Stimulated activated CD4-positive, alpha-beta T cell treated with anti-CD3 and anti-CD28 coated beads, Interleukin-4, amount 100 ng/mL, for 48 hours (primary cell): ENCODE measurements around the gene RNF123.
A peak's percentile ranks its signal among the peaks of the same experiment; 100 is the strongest.

ENCODE experiments used
- DNase-seq, 2 donors: peaks; one replicate each; pipeline ENCODE4 v3.0.0-alpha.2; 2020; ENCODE audit warnings: low read depth in 2 of 2

The RNF123 gene

DNA sequence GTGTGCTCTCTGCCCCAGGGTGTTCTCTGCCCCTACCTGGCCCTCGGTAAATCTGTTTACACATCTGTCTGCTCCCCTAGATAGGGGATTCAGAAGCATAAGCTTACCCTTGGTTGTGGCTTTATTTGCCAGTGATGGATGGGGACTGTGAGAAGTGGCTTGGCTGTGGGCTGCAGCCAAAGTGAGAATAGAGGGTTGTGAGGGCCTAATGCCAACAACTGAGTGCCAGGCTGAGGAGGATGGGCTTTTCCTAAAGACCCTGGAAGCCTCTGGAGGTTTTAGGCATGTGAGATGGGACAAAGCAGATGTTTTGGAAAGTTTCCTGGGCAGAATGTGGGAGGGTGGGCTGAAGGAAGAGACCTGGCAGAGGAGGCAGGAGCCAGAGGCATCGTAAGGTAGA, 30.6 kb upstream of the RNF123 start:
- no peak for DNase-seq

DNA sequence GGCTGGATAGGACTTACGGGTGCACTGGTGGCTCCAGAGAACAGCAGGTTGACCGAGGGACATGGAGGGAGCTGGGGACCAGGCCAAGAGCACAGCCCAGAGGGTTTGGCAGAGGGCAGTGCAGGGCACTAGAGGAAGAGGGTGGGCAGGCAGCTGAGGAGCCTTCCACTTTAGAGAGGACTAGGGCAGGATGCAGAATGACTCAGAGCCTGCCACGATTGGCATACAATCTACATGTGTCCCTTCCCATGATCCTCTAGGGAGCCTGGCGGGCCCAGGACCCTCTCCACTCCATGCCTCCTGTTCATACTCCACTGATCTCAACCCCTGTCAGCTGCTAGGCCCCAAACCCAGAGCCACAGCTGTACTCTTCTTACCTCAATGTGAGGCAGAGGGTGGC, 29.6 kb upstream of the RNF123 start:
- no peak for DNase-seq

DNA sequence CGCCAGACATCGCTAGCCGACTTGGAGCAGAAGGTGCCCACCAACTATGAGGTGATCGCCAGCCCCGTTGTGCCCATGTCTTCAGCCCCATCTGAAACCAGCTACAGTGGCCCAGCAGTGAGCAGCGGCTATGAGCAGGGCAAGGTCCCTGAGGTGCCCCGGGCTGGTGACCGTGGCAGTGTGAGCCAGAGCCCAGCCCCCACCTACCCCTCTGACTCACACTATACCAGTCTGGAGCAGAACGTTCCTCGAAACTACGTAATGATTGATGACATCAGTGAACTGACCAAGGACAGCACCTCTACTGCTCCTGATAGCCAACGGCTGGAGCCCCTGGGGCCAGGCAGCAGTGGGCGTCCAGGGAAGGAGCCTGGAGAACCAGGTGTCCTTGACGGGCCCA, 28.1 kb upstream of the RNF123 start:
- DNase-seq: no peak

DNA sequence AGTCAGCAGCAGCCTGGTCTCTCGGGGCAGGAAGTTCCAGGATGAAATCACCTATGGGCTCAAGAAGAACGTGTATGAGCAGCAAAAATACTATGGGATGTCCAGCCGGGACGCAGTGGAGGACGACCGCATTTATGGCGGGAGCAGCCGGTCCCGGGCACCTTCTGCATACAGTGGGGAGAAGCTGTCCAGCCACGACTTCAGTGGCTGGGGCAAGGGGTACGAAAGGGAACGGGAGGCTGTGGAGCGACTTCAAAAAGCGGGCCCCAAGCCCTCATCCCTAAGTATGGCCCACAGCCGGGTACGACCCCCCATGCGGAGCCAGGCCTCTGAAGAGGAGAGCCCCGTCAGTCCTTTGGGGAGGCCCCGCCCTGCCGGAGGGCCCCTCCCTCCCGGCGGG, 27.3 kb upstream of the RNF123 start:
- DNase-seq: no peak

DNA sequence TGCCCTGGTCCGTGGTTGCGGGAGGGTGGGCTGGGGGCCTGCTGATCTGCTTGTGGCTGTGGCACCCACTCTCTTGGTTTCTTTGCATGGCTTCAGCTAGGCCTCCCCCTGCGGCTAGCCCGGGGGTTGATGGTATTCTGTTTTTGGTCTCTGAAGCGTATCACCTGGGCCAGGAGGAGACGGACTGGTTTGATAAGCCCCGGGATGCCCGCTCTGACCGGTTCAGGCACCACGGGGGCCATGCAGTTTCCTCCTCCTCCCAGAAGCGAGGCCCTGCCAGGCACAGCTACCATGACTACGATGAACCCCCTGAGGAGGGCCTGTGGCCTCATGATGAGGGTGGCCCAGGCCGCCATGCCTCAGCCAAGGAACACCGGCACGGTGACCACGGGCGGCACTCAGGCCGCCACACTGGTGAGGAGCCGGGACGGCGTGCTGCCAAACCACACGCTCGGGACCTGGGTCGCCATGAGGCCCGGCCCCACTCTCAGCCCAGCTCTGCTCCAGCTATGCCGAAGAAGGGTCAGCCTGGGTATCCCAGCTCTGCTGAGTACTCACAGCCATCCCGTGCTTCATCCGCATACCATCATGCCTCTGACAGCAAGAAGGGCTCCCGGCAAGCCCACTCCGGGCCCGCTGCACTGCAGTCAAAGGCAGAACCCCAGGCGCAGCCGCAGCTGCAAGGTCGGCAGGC, 26.5 kb upstream of the RNF123 start:
- DNase-seq: no peak

DNA sequence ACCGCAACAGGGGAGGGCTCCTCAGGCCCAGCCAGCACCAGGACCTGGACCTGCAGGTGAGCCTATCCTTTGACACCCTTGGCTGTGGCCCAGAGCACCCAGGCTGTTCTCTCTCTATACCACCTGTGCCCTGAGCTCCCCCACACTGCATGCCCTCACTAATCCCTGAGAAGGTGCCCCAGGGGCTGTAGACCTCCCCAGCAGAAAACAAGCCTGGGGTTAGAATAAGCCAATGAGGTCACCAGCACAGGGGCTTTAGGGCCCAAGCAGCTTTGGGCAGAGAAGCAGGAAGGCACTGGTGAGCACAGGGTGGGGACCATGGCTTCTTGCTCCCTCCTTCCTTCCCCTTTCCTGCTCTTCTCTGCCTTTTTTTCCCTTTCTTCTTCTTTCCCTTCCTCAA, 25.5 kb upstream of the RNF123 start:
- no peak for DNase-seq

DNA sequence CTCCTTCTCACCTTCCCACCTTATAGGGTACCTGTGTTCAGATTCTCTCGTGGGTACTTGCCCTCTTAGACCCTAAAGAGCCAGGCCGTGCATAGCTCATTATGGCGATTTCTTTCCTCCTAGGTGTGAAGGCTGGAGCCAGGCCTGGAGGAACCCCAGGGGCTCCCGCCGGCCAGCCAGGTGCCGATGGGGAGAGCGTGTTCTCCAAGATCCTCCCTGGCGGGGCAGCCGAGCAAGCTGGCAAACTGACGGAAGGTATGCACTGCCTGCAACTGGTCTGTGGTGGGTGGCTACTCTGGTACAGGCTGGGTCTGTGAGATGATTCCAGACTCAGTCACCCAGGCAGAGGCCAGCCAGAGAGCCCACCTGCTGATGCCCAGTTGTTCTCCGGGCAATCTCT, 25.1 kb upstream of the RNF123 start:
- no peak for DNase-seq

DNA sequence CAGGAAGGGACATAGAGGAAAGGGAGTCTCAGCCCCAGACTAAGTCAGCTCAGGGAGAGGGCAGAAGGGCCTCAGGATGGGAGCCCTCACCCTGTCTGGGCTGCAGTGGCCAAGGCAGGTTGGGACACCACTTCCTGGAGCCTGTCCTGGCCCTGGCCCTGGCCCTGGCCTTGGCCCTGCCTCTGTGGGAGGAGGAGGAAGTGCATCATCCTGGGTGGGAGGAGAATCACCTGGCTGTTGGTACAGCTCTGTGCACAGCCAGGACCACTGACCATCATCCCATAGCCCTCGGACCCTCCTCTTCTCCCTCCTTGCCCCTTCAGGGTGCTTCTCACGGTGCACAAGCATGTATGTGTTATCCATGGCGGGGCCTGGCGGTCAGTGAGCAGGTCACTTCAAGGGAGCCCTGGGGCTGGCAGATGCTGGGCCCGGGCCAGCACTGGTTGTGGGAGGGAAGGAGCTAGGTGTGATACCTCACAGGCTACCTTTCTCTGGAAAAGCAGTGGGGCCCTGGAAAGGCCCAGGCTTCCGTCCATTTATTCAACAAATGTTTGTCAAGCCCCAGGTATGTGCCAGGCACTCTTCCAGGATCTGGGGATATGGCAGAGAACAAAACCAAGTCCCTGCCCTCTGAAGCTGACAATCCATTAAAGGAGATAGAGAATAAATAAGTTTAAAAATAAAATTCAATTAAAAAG, 23.4 kb upstream of the RNF123 start:
- DNase-seq: no peak

DNA sequence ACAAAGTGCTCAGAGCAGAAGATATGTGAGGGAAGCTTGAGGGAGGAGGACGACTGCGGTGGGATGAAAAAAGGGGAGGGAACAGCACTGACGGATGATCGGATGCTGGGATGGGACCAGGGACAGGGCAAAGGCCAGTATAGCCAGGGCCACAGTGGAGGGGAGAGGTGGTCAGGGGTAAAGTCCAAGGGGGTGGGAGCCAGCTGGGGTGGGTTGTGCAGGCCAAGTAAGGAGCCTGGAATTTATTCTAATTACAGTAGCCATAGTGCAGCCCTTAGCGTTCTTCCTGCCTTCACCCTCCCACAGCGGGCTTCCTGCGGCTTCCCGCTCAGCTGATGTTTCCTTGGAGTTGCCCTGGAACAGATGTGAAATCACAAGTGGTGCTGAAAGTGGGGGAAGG, 22.8 kb upstream of the RNF123 start:
- DNase-seq: no peak

DNA sequence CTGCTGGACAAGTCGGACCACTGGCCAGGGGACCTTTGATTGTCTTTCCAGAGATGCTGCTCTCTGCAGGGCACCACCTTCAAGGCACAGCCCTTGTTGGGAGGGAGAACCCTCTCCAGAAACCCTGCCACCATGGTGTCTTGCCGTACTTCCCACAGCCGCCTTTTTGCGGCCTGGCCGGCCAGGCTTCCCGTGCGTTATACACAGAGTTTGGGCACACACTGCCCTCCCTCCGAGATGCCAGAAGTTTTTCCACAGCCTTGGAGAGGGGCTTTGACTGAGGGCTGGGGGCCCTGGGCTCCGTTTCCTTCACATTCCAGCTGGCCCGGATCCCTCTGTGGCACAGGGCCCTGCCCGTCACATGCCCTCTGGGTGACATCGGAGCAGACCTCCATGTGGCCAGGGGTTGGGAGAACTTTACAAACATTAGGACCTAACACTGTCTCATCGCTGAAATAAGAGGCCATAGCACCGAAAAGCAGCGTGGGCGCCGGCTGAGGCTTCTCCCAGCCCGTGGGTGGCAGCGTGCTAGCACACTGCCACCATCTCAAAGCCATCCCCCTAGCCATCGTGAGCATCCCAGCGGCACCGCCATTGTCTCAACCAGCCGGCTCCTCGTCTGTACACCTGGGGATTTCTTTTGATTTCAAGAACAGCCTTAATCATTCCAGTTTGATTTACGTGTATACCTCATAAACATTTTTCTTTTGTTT, 21.5 kb upstream of the RNF123 start:
- DNase-seq: no peak

DNA sequence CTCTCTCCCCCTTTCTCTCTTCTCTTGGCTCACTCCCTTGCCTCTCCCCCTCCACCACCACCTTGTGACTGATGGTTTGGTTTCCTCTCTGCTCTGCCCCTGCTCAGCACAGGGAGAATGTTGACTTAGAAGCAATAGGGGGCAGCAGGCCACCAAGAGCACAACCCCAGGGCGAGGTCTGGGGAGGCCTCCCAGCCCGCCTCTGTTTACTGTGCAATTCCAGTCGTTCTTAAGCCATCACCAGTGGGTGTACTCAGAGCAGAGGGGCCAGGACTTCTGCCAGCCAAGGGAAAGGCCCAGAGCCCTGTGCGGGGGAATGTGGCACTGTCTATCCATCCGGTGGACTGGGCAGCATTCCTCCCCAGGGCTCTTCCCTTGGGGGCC, 21.0 kb upstream of the RNF123 start:
- no peak for DNase-seq

DNA sequence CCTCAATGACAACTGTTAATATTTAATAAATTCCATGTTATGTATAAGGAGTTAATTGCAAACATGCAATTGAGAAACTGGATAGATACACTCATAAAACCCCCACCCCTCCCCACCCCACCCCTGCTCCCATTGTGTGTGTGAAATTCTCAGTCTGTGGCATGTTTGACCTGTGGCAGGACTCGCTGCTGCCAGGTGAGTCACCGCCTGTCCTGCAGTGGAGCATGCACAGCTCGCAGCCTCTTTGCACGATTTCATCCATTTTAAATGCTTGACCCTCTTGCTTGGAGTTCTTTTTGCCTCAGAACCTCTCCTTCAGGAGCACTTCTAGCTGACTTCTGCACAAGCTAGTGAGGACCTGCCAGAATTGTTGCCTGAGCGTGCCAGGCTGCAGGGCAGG, 20.5 kb upstream of the RNF123 start:
- DNase-seq: no peak

DNA sequence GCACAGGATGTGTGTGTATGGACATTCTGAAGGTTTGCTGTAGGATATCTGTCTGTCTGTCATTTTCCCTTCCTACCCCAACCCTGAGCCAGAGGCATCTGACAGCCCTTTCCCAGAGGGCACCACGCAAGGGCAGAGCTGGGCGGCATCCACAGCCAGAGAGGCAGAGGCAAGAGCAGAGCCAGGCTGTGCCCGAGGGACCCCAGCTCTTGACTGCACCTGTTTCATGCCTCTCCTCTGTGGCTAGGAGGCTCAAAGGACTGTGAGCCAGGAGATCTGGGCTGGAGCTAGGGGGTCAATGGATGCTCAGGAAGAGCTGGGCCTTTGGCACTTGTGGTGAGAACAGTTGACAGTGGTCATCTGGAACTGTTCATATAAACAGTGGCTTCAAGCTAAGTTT, 20.0 kb upstream of the RNF123 start:
- DNase-seq: no peak

DNA sequence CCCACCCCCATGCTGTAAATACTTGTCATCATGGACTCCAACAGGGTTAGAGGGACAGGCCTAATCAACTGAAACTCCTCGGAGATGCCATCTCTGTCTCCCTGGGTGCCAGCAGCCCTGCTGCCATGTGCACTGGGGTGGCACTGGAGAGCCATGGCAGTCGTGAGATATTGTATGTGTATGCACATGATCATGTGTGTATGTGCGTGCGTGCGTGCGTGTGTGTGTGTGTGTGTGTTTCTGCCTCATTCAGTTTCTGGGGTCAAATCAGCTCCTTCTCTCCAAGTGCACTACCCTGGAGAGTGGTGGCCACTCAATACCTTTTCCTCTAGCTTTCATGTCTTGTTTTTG, 18.4 kb upstream of the RNF123 start:
- DNase-seq: no peak

DNA sequence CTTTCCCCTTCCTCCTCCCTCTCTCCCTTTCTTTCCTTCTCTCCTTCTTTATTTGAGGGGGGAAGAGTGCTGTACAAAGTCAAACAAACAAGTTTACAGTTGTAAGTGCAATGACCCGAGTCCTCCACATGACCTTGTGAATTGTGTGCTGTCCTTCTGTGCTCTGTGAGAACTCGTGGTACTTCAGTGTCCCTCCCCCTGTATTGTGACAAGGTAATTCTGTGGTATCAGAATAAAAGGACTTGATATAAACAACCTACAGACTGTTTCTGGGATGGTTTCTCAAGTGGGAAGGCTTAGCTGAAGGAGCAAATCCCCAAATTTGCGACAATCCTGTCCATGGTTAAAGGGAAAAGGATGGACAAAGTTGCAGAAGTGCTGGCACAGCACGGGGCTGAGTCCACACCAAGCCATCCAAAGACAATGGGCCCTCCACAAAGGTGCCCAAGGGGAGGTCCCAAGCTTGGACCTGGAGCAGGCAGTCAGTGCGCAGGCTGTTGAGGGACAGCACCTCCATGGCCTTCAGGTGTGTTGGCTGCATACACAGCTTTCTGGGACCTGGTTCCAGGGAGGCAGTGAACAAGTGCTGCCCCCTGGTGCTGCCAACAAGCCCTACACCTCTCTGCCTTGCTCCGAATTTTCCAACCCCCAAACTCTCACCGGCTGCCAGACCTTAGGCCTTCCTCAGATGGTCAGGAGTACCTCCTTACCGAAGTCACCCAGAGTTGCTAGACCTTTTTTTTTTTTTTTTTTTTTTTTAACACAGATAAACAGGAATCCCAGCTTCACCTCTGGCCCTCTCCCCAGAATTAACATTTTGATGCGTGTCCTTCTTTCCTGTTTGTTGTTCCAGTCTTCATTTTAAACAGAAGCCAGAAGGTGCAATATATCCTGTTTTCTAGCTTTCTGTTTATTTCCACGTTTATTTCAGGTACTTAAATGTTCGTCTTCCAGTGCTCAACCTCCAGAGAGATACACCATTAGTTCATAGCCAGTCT, 17.8 kb upstream of the RNF123 start:
- peak; percentile 63 to 67 for DNase-seq

DNA sequence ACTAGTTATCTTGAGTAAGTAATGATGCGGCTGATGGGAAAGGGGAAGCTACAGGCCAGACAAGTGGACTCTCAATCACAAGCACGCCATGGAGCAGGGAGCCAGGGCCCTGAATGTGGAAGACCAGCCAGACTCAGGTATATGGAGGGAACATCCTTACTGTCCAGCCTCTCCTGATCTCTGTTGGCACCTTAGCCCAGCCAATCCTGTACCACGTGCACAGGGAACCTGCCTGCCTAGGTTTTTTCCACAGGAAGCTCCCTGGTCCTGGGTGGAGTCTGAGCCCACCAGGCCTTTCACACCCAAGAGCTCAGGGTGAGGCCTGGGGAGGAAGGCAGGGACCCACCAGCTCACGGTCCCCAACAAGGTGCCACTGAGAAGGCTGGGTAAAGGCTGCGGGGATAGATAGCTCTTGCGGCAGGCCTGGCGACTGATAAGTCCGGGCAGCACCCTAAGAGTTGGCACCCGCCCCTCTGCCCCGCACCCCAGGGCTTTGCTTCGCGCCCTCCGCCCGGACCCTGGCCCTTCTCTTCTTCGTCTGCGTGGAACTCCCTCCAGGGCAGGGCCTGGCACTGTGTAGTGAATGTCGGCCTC, 16.1 kb upstream of the RNF123 start:
- no peak for DNase-seq

DNA sequence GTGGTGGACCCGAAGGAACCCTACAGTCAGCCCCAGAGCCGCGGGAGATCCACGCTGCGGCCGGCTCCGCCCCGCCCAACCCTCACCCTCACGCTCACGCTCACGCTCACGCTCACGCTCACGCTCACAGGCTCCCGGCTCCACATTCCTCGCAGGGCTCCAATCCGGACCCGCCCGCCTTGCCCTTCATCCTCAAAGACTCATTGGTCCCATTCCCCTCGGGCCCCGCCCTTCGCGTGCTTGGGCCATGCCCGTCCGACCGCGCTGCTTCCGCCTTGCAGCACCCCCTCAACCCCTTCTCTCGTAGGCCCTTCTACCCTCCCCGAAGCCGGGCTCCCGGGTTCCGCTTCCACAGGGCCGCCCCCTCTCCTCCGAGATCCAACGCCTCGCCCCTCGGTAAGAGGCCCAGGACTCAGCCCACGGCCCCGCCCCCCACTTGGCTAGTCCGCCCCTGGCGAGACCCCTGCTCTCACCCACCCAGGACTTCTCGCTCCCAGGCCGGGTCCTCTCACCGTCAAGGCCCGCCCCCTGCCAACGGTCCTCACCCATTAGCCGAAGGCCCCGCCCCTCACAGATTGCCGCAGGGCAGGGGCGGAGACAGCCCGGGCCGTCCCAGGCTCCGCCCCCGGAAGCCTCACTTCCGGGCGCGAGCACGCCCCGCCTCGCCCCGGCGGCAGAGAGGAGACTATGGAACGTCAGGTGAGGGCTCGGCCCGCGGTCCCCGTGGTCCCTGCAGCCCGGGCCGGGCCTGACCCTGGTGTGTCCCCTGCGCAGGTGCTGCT, 15.5 kb upstream of the RNF123 start, which contains the start of gene APEH:
APEH (plus strand) TSS at position 637 of the 782 bp plus-strand sequence; CDS start at position 688, 51 bp downstream.
- peak; percentile 96 to 99 for DNase-seq

DNA sequence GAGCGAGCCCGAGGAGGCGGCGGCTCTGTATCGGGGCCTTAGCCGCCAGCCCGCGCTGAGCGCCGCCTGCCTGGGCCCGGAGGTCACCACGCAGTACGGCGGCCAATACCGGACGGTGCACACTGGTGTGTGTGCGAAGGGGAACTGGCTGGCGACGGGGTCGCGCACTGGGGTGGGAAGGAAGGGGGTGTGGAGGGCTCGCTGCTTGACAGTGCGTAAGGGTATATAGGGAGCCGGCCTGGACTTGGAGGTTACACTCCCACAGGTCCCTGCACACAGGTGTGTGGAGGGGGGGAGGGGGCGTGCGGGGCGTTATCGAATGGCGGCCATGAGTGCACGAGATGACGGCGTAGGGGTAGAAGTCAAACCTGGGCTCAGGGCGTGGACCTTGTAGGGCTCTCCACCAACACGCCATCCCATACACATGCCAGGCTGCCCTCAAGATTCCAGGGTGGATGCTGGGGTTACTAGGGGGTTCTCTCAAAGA, 14.8 kb upstream of the RNF123 start:
- DNase-seq: no peak

DNA sequence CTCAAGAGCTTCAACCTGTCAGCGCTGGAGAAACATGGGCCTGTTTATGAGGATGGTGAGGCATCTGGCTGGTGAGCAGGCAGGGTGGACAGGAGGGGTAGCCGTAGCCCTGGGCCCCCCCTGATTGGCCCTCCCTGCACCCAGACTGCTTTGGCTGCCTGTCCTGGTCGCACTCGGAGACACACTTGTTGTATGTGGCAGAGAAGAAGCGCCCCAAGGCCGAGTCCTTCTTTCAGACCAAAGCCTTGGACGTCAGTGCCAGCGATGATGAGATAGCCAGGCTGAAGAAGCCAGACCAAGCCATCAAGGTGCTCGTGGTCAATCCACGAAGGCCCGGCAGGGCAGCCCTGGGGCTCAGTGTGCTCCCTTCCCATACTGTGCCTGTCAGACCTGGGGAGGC, 13.4 kb upstream of the RNF123 start:
- DNase-seq: no peak

DNA sequence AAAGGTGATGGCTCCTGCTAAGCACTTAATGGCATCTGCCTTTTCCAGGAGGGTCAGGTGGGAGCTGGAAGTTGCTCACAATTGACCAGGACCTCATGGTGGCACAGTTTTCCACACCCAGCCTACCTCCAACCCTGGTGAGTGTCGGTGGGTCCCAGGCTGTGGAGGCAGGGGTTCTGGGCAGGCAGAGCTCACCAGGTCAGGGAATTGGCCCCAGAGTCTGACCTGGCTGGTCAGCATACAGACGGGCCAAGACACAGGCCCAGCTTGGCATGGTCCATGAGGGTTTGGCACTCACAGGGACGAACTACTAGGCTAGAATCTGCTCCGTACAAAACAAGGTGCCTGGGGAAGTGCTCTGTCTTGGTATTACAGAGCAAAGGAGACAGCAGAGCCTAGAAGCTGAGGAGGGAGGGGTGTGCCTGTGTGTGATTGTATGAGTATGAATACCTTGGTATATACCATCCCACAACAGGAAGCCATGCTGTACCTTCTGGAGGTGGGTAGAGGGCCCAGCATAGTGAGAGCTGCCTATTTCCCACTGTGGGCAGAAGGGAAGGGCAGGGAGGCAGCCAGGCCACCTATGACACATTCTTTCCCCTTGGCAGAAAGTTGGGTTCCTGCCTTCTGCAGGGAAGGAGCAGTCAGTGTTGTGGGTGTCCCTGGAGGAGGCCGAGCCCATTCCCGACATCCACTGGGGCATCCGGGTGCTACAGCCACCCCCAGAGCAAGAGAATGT, 8.7 kb upstream of the RNF123 start:
- no peak for DNase-seq
